ENCODE data around the gene AGPAT2. TPM values are rescaled to one million over a fixed set of nuclear protein-coding genes. Genes with fewer than 3 reads are reported as not detected.

The AGPAT2 gene
- total and polyA plus RNA-seq, 2 donors from 2014 or later, result 73.4 to 83.6 TPM

GRCh38 chr9:136657974-136658848 lies 29.0 kb downstream of the AGPAT2 start:
- Histone ChIP-seq H3K9me3 (ENCODE audit: control insufficient read depth in 2 of 3, insufficient read depth in 1 of 3, low read length in 3 of 3) (no peaks in the 10 kb centered on the region), H3K4me1 (ENCODE audit: control insufficient read depth in 2 of 3, insufficient read depth in 2 of 3, low read depth in 1 of 3, low read length in 3 of 3) (peaks cover 0 to 3% (median 0%) of the 10 kb centered on the region in 3 donors), H3K27me3 (ENCODE audit: control insufficient read depth, insufficient read depth, low read length) (no peaks in the 10 kb centered on the region), H3K36me3 (ENCODE audit: control insufficient read depth in 2 of 3, insufficient read depth in 3 of 3, low read length in 3 of 3) (no peaks in the 10 kb centered on the region), H3K9ac (ENCODE audit: low read length in 3 of 3) (peak overlapping the region in 1 of 3 donors; percentile 58), H3K27ac (ENCODE audit: low read depth in 2 of 2, low read length in 2 of 2) (peak overlapping the region; percentile 78 to 88), H3K4me3 (ENCODE audit: low read length in 3 of 3) (peak overlapping the region in 1 of 3 donors; percentile 44)
- FAIRE-seq, result no peak
- intact Hi-C loops (cut with DNase I), result no loop called here
- no peak for TF ChIP-seq CTCF (IDR thresholded peaks at IDR 0.05; ENCODE audit: borderline replicate concordance, extremely low read depth, insufficient read depth)
- peak in 2 of 5 donors; percentile 65 to 74 for DNase-seq

- intact Hi-C loops (cut with DNase I), result no loop called here
- FAIRE-seq (no peak), DNase-seq (peak in 2 of 5 donors; percentile 53 to 72)
- Histone ChIP-seq H3K27ac (ENCODE audit: low read depth in 2 of 2, low read length in 2 of 2) (peak overlapping the region; percentile 80 to 88), H3K9me3 (ENCODE audit: control insufficient read depth in 2 of 3, insufficient read depth in 1 of 3, low read length in 3 of 3) (no peaks in the 10 kb centered on the region), H3K27me3 (ENCODE audit: control insufficient read depth, insufficient read depth, low read length) (no peaks in the 10 kb centered on the region), H3K4me3 (ENCODE audit: low read length in 3 of 3) (peak overlapping the region in 1 of 3 donors; percentile 44), H3K36me3 (ENCODE audit: control insufficient read depth in 2 of 3, insufficient read depth in 3 of 3, low read length in 3 of 3) (no peaks in the 10 kb centered on the region), H3K4me1 (ENCODE audit: control insufficient read depth in 2 of 3, insufficient read depth in 2 of 3, low read depth in 1 of 3, low read length in 3 of 3) (peaks cover 0 to 3% (median 0%) of the 10 kb centered on the region in 3 donors), H3K9ac (ENCODE audit: low read length in 3 of 3) (no peak overlapping the region)
- no peak for TF ChIP-seq CTCF (IDR thresholded peaks at IDR 0.05; ENCODE audit: borderline replicate concordance, extremely low read depth, insufficient read depth)
Observed at GRCh38 chr9:136656795-136657611, 30.3 kb downstream of the AGPAT2 start.

GRCh38 chr9:136656183-136656738 lies 31.0 kb downstream of the AGPAT2 start:
- Histone ChIP-seq H3K27ac (ENCODE audit: low read depth in 2 of 2, low read length in 2 of 2) (peak overlapping the region; percentile 80 to 88), H3K9ac (ENCODE audit: low read length in 3 of 3) (no peak overlapping the region), H3K36me3 (ENCODE audit: control insufficient read depth in 2 of 3, insufficient read depth in 3 of 3, low read length in 3 of 3) (no peaks in the 10 kb centered on the region), H3K4me1 (ENCODE audit: control insufficient read depth in 2 of 3, insufficient read depth in 2 of 3, low read depth in 1 of 3, low read length in 3 of 3) (peaks cover 0 to 3% (median 0%) of the 10 kb centered on the region in 3 donors), H3K27me3 (ENCODE audit: control insufficient read depth, insufficient read depth, low read length) (no peaks in the 10 kb centered on the region), H3K4me3 (ENCODE audit: low read length in 3 of 3) (peak overlapping the region in 1 of 3 donors; percentile 21), H3K9me3 (ENCODE audit: control insufficient read depth in 2 of 3, insufficient read depth in 1 of 3, low read length in 3 of 3) (no peaks in the 10 kb centered on the region)
- FAIRE-seq (no peak), DNase-seq (peak in 1 of 5 donors; percentile 53)
- TF ChIP-seq CTCF (IDR thresholded peaks at IDR 0.05; ENCODE audit: borderline replicate concordance, extremely low read depth, insufficient read depth), result no peak
- intact Hi-C loops (cut with DNase I), result no loop called here

Data from kidney (tissue), 14 donors.